Common myeloid progenitor, CD34-positive (primary cell): ENCODE data around the gene CATSPER3.

Experiments
- CTCF ChIA-PET: fragments of 350-600 bp; sonication (Branson Sonifier 250); formaldehyde crosslinking; loops from one replicate; lab custom pipeline; 2021; ENCODE audit warnings: antibody characterized with exemption; lab: Charles Lee
- POLR2A ChIA-PET: fragments of 350-600 bp; sonication (Branson Sonifier 250); formaldehyde crosslinking; loops from one replicate; lab custom pipeline; 2021; ENCODE audit warnings: antibody characterized with exemption; lab: Charles Lee
- DNase-seq, 3 donors: peaks; one replicate each; pipeline versions ENCODE4 v3.0.0 to v3.0.0-alpha.2; 2013
- H3K27ac ChIP-seq, 2 experiments: 1 replicate in 1 of 2; 2 replicates in 1 of 2; pipeline ENCODE4 v1.7.0; 2013; ENCODE audit warnings: inconsistent platforms in 2 of 2, low read length in 2 of 2, mild to moderate bottlenecking in 2 of 2, low read depth in 1 of 2, moderate library complexity in 1 of 2; ENCODE audit not compliant: severe bottlenecking in 2 of 2, insufficient read depth in 1 of 2, poor library complexity in 1 of 2
- H3K27me3 ChIP-seq, 5 experiments: replicated peaks in 2 of 5; 1 replicate in 3 of 5; 2 replicates in 2 of 5; pipeline versions ENCODE4 v1.6.1 to v1.7.0; 2013; ENCODE audit warnings: low read length in 4 of 5, mild to moderate bottlenecking in 2 of 5, moderate library complexity in 2 of 5, inconsistent platforms in 1 of 5; ENCODE audit not compliant: insufficient read depth in 5 of 5, control insufficient read depth in 4 of 5
- H3K36me3 ChIP-seq, 4 experiments: 1 replicate in 2 of 4; 2 replicates in 2 of 4; pipeline versions ENCODE4 v1.6.1 to v1.7.0; 2013; ENCODE audit warnings: low read length in 3 of 4, control low read depth in 1 of 4, mild to moderate bottlenecking in 1 of 4; ENCODE audit not compliant: control insufficient read depth in 4 of 4, insufficient read depth in 4 of 4
- H3K4me1 ChIP-seq, 4 experiments: 1 replicate in 3 of 4; 2 replicates in 1 of 4; pipeline versions ENCODE4 v1.6.1 to v1.7.1; 2013; ENCODE audit warnings: low read length in 3 of 4, mild to moderate bottlenecking in 3 of 4, control low read depth in 1 of 4, inconsistent platforms in 1 of 4, moderate library complexity in 1 of 4; ENCODE audit not compliant: control insufficient read depth in 4 of 4, insufficient read depth in 4 of 4; ENCODE audit errors: control extremely low read depth in 1 of 4
- H3K4me3 ChIP-seq, 7 experiments: 1 replicate in 4 of 7; 2 replicates in 3 of 7; pipeline versions ENCODE4 v1.5.1 to v1.7.0; 2013; ENCODE audit warnings: mild to moderate bottlenecking in 7 of 7, low read length in 6 of 7, moderate library complexity in 6 of 7, inconsistent platforms in 2 of 7, low read depth in 2 of 7, control low read depth in 1 of 7; ENCODE audit not compliant: insufficient read depth in 4 of 7, control insufficient read depth in 1 of 7; ENCODE audit errors: extremely low read depth in 1 of 7
- H3K9me3 ChIP-seq, 5 experiments: 1 replicate in 4 of 5; 2 replicates in 1 of 5; pipeline versions ENCODE4 v1.6.1 to v1.7.1; 2013; ENCODE audit warnings: low read length in 4 of 5, mild to moderate bottlenecking in 2 of 5, inconsistent platforms in 1 of 5, low read depth in 1 of 5, moderate library complexity in 1 of 5; ENCODE audit not compliant: control insufficient read depth in 4 of 5, insufficient read depth in 2 of 5; ENCODE audit errors: control extremely low read depth in 1 of 5
- WGBS: methylation state at CpG from one replicate; pipeline ENCODE4 v1.1.5; 2013; ENCODE audit not compliant: insufficient coverage; 5-methylcytosine and 5-hydroxymethylcytosine counted together

The CATSPER3 gene

DNA sequence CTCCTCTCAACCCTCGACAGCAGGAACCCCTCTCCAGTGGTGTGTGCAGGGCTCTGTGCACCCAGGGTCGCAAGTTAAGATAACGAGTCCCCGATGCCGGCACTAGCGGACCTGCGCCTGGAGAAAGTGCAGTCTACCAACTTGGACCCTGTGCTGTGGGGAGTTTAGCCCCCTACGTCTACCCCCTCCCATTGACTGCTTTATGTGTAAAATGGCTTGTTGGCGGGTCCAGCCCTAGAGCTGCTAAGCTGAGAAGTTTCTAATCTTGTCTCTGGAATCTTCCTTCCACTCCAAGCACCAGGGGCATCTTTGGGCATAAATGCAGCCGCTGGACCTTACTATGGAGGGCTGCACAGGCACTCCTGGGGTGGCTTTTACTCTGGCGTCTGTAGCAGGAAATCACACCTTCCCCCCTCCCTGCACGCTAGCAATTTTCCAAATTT lies 73.5 kb downstream of the CATSPER3 start:
- Histone ChIP-seq H3K4me1 (peaks cover 0 to 18% (median 9%) of the 10 kb centered on the region in 4 experiments), H3K27me3 (peaks cover 5 to 100% (median 64%) of the 10 kb centered on the region in 5 experiments), H3K27ac (no peak overlapping the region), H3K4me3 (no peak overlapping the region), H3K9me3 (no peaks in the 10 kb centered on the region), H3K36me3 (no peaks in the 10 kb centered on the region)
- POLR2A ChIA-PET: no interaction called here
- DNase-seq: no peak
- CTCF ChIA-PET: no interaction called here
- WGBS: 31% methylated on average over 6 of the region's 12 CpGs

DNA sequence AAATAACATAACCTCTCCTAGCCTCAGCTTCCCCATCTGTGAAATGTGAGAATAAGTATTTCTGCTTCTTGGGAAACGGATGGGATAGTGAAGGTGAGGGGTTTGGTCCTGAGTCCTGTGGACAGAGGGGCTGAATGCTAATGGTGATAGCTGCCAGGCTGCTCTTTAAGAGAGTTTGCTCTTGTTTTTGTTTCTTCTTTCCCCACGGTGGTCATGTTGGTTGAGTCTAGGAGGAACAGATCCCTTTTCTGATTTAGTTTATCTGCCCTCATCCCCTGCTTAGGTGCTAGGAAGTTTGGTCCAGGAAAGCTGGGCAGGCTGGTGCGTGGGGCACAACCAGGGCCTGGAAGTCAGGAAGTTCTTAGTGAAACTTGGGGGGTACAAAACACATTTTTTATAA lies 74.0 kb downstream of the CATSPER3 start:
- Histone ChIP-seq H3K36me3 (no peaks in the 10 kb centered on the region), H3K4me3 (no peak overlapping the region), H3K9me3 (no peaks in the 10 kb centered on the region), H3K27ac (no peak overlapping the region), H3K27me3 (peaks cover 6 to 100% (median 61%) of the 10 kb centered on the region in 5 experiments), H3K4me1 (peaks cover 0 to 18% (median 9%) of the 10 kb centered on the region in 4 experiments)
- 80% methylated on average over 2 of the region's 3 CpGs for WGBS
- no peak for DNase-seq
- POLR2A ChIA-PET: no interaction called here
- CTCF ChIA-PET: interaction anchor here (1.0 to 1.6 kb wide), 2 partner anchors 9 to 19 kb away, joined by 3 to 7 read pairs; no protein-coding TSS in a partner anchor

DNA sequence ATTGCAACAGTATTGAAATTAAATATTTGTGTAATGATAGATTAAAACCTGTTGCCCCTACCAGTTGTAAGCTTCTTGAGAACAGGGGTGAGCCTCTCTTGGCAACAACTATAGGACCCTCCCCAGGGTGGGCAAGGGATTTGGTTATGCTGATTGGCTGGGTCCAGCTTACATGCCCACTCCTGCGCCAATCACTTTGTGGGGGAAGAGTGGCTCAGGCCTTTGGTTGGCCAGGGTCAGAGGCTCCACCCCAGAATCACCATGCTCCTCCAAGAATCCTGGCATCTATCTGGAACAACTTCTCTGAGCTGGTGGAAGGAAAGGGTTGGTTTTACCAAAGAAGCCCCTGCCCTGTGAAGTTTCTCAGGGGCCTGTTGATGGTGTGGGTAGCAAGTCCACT lies 74.9 kb downstream of the CATSPER3 start:
- 83% methylated on average over 1 of the region's 1 CpG for WGBS
- Histone ChIP-seq H3K27ac (no peak overlapping the region), H3K4me3 (no peak overlapping the region), H3K27me3 (peaks cover 6 to 98% (median 59%) of the 10 kb centered on the region in 5 experiments), H3K9me3 (no peaks in the 10 kb centered on the region), H3K4me1 (peaks cover 0 to 18% (median 9%) of the 10 kb centered on the region in 4 experiments), H3K36me3 (no peaks in the 10 kb centered on the region)
- no peak for DNase-seq
- POLR2A ChIA-PET: interaction anchor here (0.6 kb wide), 1 partner anchor 21 kb away, joined by 3 read pairs; no protein-coding TSS in a partner anchor
- CTCF ChIA-PET: interaction anchor here (0.6 to 1.6 kb wide), 4 partner anchors 10 to 21 kb away, joined by 3 to 7 read pairs (median 3); no protein-coding TSS in a partner anchor

DNA sequence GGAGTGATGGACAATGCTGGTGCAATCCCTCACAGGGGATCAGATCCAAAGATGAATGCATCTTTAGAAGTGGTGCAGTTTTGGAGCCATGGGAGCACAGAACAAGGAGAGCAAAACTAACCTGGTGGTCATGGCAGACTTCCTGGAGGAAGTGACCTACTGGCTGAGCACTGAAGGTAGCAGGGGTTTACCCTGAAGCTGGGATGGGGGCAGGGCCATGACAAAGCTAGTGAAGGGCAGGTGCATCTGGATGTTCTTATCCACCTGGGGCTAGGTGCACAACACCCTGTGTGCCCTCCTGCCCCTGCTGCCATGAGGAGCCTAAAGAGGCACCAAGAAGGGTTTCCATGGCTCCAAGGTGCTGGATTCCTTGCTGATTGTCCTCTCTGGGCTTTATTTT lies 77.8 kb downstream of the CATSPER3 start:
- no peak overlapping the region for H3K4me3 ChIP-seq
- no peak for DNase-seq
- POLR2A ChIA-PET: no interaction called here
- no peak overlapping the region for H3K27ac ChIP-seq
- peaks cover 0 to 6% (median 1%) of the 10 kb centered on the region in 4 experiments for H3K4me1 ChIP-seq
- peaks cover 6 to 98% (median 51%) of the 10 kb centered on the region in 5 experiments for H3K27me3 ChIP-seq
- CTCF ChIA-PET: interaction anchor here (1.2 kb wide), 1 partner anchor 20 kb away, joined by 3 read pairs; no protein-coding TSS in a partner anchor
- H3K36me3 ChIP-seq: no peaks in the 10 kb centered on the region
- no peaks in the 10 kb centered on the region for H3K9me3 ChIP-seq

DNA sequence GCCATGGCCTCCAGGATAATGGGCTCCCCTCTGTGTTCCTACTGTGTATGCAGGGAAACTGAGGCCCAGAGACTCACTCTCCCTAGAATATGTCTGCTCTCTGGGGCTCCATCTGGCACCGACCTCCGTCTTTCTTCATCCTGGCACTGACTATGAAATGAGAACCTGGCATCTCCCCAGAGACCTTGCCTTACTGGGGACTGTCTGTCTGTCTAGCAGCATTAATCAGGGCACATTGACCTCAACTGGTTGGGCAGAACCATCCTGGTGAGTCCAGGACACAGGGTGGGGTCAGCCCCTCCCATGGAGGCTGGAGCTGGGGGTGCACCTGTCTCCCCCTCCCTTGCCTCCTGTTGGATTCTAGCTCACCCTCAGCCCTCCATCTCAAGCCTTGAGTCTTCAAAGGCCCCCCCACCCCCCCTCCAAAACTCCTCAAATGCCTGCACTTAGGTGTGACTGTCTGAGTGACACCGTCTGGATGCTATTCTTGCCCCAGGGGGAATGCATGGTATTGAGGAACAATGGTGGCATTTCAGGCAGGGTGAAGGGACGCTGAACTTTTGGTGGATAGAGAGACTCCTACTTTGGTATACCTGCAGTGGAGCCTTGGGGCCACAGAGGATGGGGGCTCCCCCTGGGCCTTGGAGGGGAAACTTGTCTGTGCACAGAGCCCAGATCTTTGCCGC lies 79.1 kb downstream of the CATSPER3 start:
- H3K27me3 ChIP-seq: peaks cover 16 to 98% (median 52%) of the 10 kb centered on the region in 5 experiments
- WGBS: 65% methylated on average over 4 of the region's 5 CpGs
- CTCF ChIA-PET: interaction anchor here (1.2 kb wide), 1 partner anchor 21 kb away, joined by 3 read pairs; no protein-coding TSS in a partner anchor

DNA sequence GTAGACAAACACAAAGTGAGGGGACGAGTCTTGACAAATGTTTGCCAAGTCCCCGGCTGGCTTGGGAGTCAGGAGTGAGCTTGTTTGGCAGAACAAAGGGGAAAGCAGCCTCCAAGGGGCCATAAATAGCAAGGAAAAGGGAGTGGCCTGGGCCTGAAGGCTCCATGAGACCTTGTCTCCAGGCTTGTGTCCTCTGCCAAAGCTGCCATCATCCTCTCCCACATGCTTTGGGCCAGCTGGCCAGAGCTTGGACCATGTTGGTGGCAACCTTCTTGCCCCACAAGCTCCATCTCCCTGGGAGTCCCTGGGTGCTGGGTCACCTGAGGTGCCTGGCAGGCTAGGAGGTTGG lies 79.6 kb downstream of the CATSPER3 start:
- H3K27me3 ChIP-seq: peaks cover 16 to 98% (median 53%) of the 10 kb centered on the region in 5 experiments
- no peaks in the 10 kb centered on the region for H3K36me3 ChIP-seq
- ChIA-PET CTCF (no interaction called here), POLR2A (no interaction called here)
- no peak overlapping the region for H3K27ac ChIP-seq
- peaks cover 0 to 5% (median 0%) of the 10 kb centered on the region in 4 experiments for H3K4me1 ChIP-seq
- H3K4me3 ChIP-seq: no peak overlapping the region
- H3K9me3 ChIP-seq: no peaks in the 10 kb centered on the region
- no peak for DNase-seq
- 54% methylated on average over 2 of the region's 2 CpGs for WGBS

More for the DNA sequence above, 79.1 kb downstream of the CATSPER3 start:
- POLR2A ChIA-PET: no interaction called here
- no peaks in the 10 kb centered on the region for H3K9me3 ChIP-seq
- peaks cover 0 to 5% (median 0%) of the 10 kb centered on the region in 4 experiments for H3K4me1 ChIP-seq
- DNase-seq: no peak
- H3K4me3 ChIP-seq: no peak overlapping the region
- H3K36me3 ChIP-seq: no peaks in the 10 kb centered on the region
- H3K27ac ChIP-seq: no peak overlapping the region

DNA sequence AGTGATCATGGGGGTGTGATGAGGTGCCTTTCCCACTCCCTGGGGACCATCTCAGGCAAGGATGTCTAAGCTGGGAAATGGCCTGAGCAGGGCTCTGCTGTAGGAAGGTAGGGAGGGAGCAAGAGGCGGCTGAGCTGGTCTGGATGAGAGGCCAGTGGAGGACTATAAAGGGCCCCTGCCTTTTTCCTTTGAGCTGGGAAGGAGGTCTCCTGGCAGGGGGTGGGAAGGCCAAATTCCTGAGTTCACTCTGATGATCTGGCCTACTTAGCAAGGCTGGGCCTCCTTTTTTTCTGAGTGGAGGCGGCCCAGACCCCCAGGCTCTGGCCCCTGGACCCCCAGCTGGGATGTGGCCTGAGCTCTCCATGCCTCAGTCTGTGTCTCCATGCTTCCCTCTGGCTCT lies 80.6 kb downstream of the CATSPER3 start:
- Histone ChIP-seq H3K36me3 (no peaks in the 10 kb centered on the region), H3K27me3 (peaks cover 12 to 98% (median 51%) of the 10 kb centered on the region in 5 experiments), H3K4me3 (no peak overlapping the region), H3K9me3 (no peaks in the 10 kb centered on the region), H3K4me1 (peaks cover 0 to 8% (median 5%) of the 10 kb centered on the region in 4 experiments), H3K27ac (no peak overlapping the region)
- no peak for DNase-seq
- ChIA-PET CTCF (no interaction called here), POLR2A (no interaction called here)
- 91% methylated on average over 2 of the region's 2 CpGs for WGBS
